OCI-LY7 (cell line): ENCODE results near the gene MPC1.

ENCODE experiments used
- EZH2phosphoT487 ChIP-seq: fragments of 200-600 bp; sonication (generic); IDR thresholded peaks from 2 replicates; pipeline ENCODE4 v1.6.1; 2018; ENCODE audit warnings: low read depth, borderline replicate concordance, mild to moderate bottlenecking, mixed run types, antibody characterized with exemption, low read length, moderate library complexity, mixed read lengths
- TF ChIP-seq, protein P1 (sequence below): fragments of 200-600 bp; sonication (generic); conservative IDR thresholded peaks from 2 replicates; pipeline ENCODE4 v1.5.1; 2014; ENCODE audit warnings: mild to moderate bottlenecking, antibody characterized with exemption, low read length, moderate library complexity, mixed read lengths

GRCh38 chr6:166413491-166413951 lies 30.8 kb upstream of the MPC1 start:
- TF ChIP-seq, protein P1, sequence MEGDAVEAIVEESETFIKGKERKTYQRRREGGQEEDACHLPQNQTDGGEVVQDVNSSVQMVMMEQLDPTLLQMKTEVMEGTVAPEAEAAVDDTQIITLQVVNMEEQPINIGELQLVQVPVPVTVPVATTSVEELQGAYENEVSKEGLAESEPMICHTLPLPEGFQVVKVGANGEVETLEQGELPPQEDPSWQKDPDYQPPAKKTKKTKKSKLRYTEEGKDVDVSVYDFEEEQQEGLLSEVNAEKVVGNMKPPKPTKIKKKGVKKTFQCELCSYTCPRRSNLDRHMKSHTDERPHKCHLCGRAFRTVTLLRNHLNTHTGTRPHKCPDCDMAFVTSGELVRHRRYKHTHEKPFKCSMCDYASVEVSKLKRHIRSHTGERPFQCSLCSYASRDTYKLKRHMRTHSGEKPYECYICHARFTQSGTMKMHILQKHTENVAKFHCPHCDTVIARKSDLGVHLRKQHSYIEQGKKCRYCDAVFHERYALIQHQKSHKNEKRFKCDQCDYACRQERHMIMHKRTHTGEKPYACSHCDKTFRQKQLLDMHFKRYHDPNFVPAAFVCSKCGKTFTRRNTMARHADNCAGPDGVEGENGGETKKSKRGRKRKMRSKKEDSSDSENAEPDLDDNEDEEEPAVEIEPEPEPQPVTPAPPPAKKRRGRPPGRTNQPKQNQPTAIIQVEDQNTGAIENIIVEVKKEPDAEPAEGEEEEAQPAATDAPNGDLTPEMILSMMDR: no peak
- no peak for TF ChIP-seq EZH2phosphoT487
